Testis (tissue), 3 donors: ENCODE measurements around the gene NEMP2. TPM values are rescaled to one million over a fixed set of nuclear protein-coding genes. Genes with fewer than 3 reads are reported as not detected.

Experiments
- DNase-seq: peaks from one replicate; pipeline ENCODE4 v3.0.0-alpha.2; 2019
- H3K27ac ChIP-seq, 2 donors: fragments of 200-600 bp; sonication (generic); one replicate each; pipeline ENCODE4 v1.5.1; 2019
- H3K27me3 ChIP-seq: fragments of 200-600 bp; sonication (generic); one replicate; pipeline ENCODE4 v1.5.1; 2019
- H3K36me3 ChIP-seq: fragments of 200-600 bp; sonication (generic); one replicate; pipeline ENCODE4 v1.5.1; 2017; ENCODE audit warnings: low read depth; ENCODE audit errors: missing control alignments
- H3K4me1 ChIP-seq: fragments of 200-600 bp; sonication (generic); one replicate; pipeline ENCODE4 v1.5.1; 2019
- H3K4me3 ChIP-seq, 2 donors: fragments of 200-600 bp; sonication (generic); one replicate each; pipeline ENCODE4 v1.5.1; 2017 to 2019
- H3K9me3 ChIP-seq: fragments of 200-600 bp; sonication (generic); one replicate; pipeline ENCODE4 v1.5.1; 2017
- CTCF ChIP-seq, 3 experiments: fragments of 450-650 bp in 2 of 3; fragments of 200-600 bp in 1 of 3; sonication (generic) in 1 of 3; IDR thresholded peaks; one replicate each; pipeline ENCODE4 v1.5.1; 2016 to 2019; ENCODE audit warnings: antibody characterized with exemption in 3 of 3, mild to moderate bottlenecking in 2 of 3, moderate library complexity in 1 of 3
- POLR2A ChIP-seq: fragments of 450-650 bp; IDR thresholded peaks from one replicate; pipeline ENCODE4 v1.6.1; 2017; ENCODE audit warnings: antibody characterized with exemption, mild to moderate bottlenecking, moderate library complexity
- WGBS, 2 donors: methylation state at CpG; one replicate each; pipeline ENCODE4 v1.1.5; 2018; 5-methylcytosine and 5-hydroxymethylcytosine counted together
- intact Hi-C: fragments of 100-400 bp; cut with DNase I; formaldehyde crosslinking; loops from one replicate; pipeline ENCODE4 v1.15.1; 2023; ENCODE audit warnings: low total_unique reads
- polyA plus RNA-seq: library from polyadenylated mRNA; stranded (reverse); fragments of 350-450 nt; fragmentation: Illumina TruSeq; extraction: RNeasy Lipid Tissue Mini Kit (QIAGEN cat#74804); gene quantifications from one replicate; pipeline ENCODE4 v1.2.3, GENCODE V29; 2014; ENCODE audit warnings: low read depth, low replicate concordance; ENCODE audit not compliant: insufficient read depth
- total RNA-seq, 2 donors: library from RNA; depleted of rRNA; stranded (reverse); fragments of >200 nt; gene quantifications; one replicate each; pipeline ENCODE4 v1.2.3, GENCODE V29; 2016

NEMP2 gene
- total and polyA plus RNA-seq, 3 donors from 2014 or later: 8.1 to 32.0 (median 16.8) TPM

GRCh38 chr2:190540048-190540447, 5.5 kb upstream of the NEMP2 start:
- WGBS, 2 donors: 86 to 96% methylated on average over 6 of the region's 6 CpGs
- Histone ChIP-seq H3K36me3 (no peaks in the 10 kb centered on the region), H3K9me3 (no peaks in the 10 kb centered on the region), H3K27ac (no peak overlapping the region), H3K4me3 (no peak overlapping the region), H3K4me1 (no peaks in the 10 kb centered on the region), H3K27me3 (no peaks in the 10 kb centered on the region)
- TF ChIP-seq POLR2A (no peak), CTCF (IDR thresholded peaks at IDR 0.05) (no peak)
- DNase-seq: no peak
- intact Hi-C loops: no loop called here

GRCh38 chr2:190538201-190538600, 3.7 kb upstream of the NEMP2 start:
- H3K27ac ChIP-seq: no peak overlapping the region
- H3K4me3 ChIP-seq: no peak overlapping the region
- H3K36me3 ChIP-seq: no peaks in the 10 kb centered on the region
- no peak for TF ChIP-seq POLR2A
- no peak for TF ChIP-seq CTCF (IDR thresholded peaks at IDR 0.05)
- intact Hi-C loops: no loop called here
- no peaks in the 10 kb centered on the region for H3K9me3 ChIP-seq
- H3K27me3 ChIP-seq: no peaks in the 10 kb centered on the region
- no peaks in the 10 kb centered on the region for H3K4me1 ChIP-seq
- DNase-seq: no peak

- DNase-seq: no peak
- peaks cover 4% of the 10 kb centered on the region for H3K4me1 ChIP-seq
- intact Hi-C loops: no loop called here
- no peaks in the 10 kb centered on the region for H3K27me3 ChIP-seq
- WGBS, 2 donors: 87 to 92% methylated on average over 1 of the region's 1 CpG
- no peaks in the 10 kb centered on the region for H3K36me3 ChIP-seq
- no peak overlapping the region for H3K4me3 ChIP-seq
- no peak overlapping the region for H3K27ac ChIP-seq
- TF ChIP-seq CTCF (IDR thresholded peaks at IDR 0.05) (no peak), POLR2A (no peak)
- no peaks in the 10 kb centered on the region for H3K9me3 ChIP-seq
These were observed 3.2 kb upstream of the NEMP2 start for GRCh38 chr2:190537765-190538164.

- H3K27me3 ChIP-seq: no peaks in the 10 kb centered on the region
- WGBS, 2 donors: 50 to 73% methylated on average over 1 of the region's 1 CpG
- no peak for TF ChIP-seq POLR2A
- no peak for TF ChIP-seq CTCF (IDR thresholded peaks at IDR 0.05)
- intact Hi-C loops: no loop called here
- no peaks in the 10 kb centered on the region for H3K9me3 ChIP-seq
- peak overlapping the region; percentile 82 to 87 for H3K4me3 ChIP-seq
- peaks cover 5% of the 10 kb centered on the region for H3K4me1 ChIP-seq
- H3K36me3 ChIP-seq: no peaks in the 10 kb centered on the region
- H3K27ac ChIP-seq: peak overlapping the region; percentile 97 to 99
- no peak for DNase-seq
These were observed 1.1 kb upstream of the NEMP2 start for GRCh38 chr2:190535586-190535985.

GRCh38 chr2:190535121-190535439, 558 bp upstream of the NEMP2 start:
- intact Hi-C loops: no loop called here
- WGBS, 2 donors: 0 to 1% methylated on average over 7 of the region's 7 CpGs
- H3K9me3 ChIP-seq: no peaks in the 10 kb centered on the region

More at GRCh38 chr2:190535121-190535439, 558 bp upstream of the NEMP2 start:
- no peak for TF ChIP-seq POLR2A
- no peak for TF ChIP-seq CTCF (IDR thresholded peaks at IDR 0.05)
- H3K4me3 ChIP-seq: peak overlapping the region; percentile 82 to 87
- no peak for DNase-seq
- peaks cover 5% of the 10 kb centered on the region for H3K4me1 ChIP-seq
- H3K36me3 ChIP-seq: no peaks in the 10 kb centered on the region
- no peaks in the 10 kb centered on the region for H3K27me3 ChIP-seq
- peak overlapping the region; percentile 97 to 99 for H3K27ac ChIP-seq
